Loucy (cell line): ENCODE measurements around the gene NRG2.

Experiments
- H2AFZ ChIP-seq: fragments of 200-600 bp; sonication (generic); 2 replicates; pipeline ENCODE4 v1.6.0; 2016; ENCODE audit warnings: antibody characterized with exemption, mild to moderate bottlenecking, low read length, moderate library complexity
- H3F3A ChIP-seq: fragments of 200-600 bp; 2 replicates; pipeline ENCODE4 v1.6.0; 2016; ENCODE audit warnings: antibody characterized with exemption, low read depth, mild to moderate bottlenecking
- H3K27me3 ChIP-seq: fragments of 200-600 bp; sonication (generic); 2 replicates; pipeline ENCODE4 v1.6.1; 2014; ENCODE audit warnings: low read length, mild to moderate bottlenecking; ENCODE audit not compliant: insufficient read depth, poor library complexity, severe bottlenecking
- H3K36me3 ChIP-seq: fragments of 200-600 bp; sonication (generic); 2 replicates; pipeline ENCODE4 v1.6.1; 2016; ENCODE audit warnings: low read length; ENCODE audit not compliant: insufficient read depth
- H3K4me1 ChIP-seq: fragments of 200-600 bp; sonication (generic); 2 replicates; pipeline ENCODE4 v1.5.1; 2014; ENCODE audit warnings: low read length, mild to moderate bottlenecking; ENCODE audit not compliant: insufficient read depth, poor library complexity, severe bottlenecking
- H3K4me2 ChIP-seq: fragments of 200-600 bp; sonication (generic); 2 replicates; pipeline ENCODE4 v1.6.0; 2014; ENCODE audit warnings: antibody characterized with exemption, low read length, low read depth, mild to moderate bottlenecking; ENCODE audit not compliant: poor library complexity, severe bottlenecking
- H3K4me3 ChIP-seq: fragments of 200-600 bp; sonication (generic); 2 replicates; pipeline ENCODE4 v1.5.1; 2014; ENCODE audit warnings: low read length, mild to moderate bottlenecking, mixed read lengths; ENCODE audit not compliant: poor library complexity, severe bottlenecking
- H3K79me2 ChIP-seq: fragments of 200-600 bp; sonication (generic); 2 replicates; pipeline ENCODE4 v1.6.1; 2014; ENCODE audit warnings: low read length; ENCODE audit not compliant: insufficient read depth
- H3K9ac ChIP-seq: fragments of 200-600 bp; sonication (generic); 2 replicates; pipeline ENCODE4 v1.6.0; 2014; ENCODE audit warnings: mild to moderate bottlenecking, low read depth, low read length, moderate library complexity; ENCODE audit not compliant: poor library complexity, severe bottlenecking
- H3K9me2 ChIP-seq: fragments of 200-600 bp; sonication (generic); replicated peaks from 2 replicates; pipeline ENCODE4 v1.6.1; 2016; ENCODE audit warnings: low read depth, low read length, mixed read lengths
- H3K9me3 ChIP-seq: fragments of 200-600 bp; sonication (generic); 2 replicates; pipeline ENCODE4 v1.6.1; 2014; ENCODE audit warnings: mild to moderate bottlenecking, antibody characterized with exemption, low read length, low read depth; ENCODE audit not compliant: insufficient read depth
- H4K20me1 ChIP-seq: fragments of 200-600 bp; sonication (generic); 2 replicates; pipeline ENCODE4 v1.6.0; 2014; ENCODE audit warnings: antibody characterized with exemption, low read length, mild to moderate bottlenecking; ENCODE audit not compliant: insufficient read depth, poor library complexity, severe bottlenecking
- EZH2phosphoT487 ChIP-seq: fragments of 200-600 bp; IDR thresholded peaks from 2 replicates; pipeline ENCODE4 v1.6.1; 2018; ENCODE audit warnings: antibody characterized with exemption, mild to moderate bottlenecking, moderate library complexity, borderline replicate concordance
- TF ChIP-seq, protein P1 (sequence below): fragments of 200-600 bp; sonication (generic); conservative IDR thresholded peaks from 2 replicates; pipeline ENCODE4 v1.5.1; 2014; ENCODE audit warnings: mild to moderate bottlenecking, antibody characterized with exemption, low read length

The NRG2 gene

DNA sequence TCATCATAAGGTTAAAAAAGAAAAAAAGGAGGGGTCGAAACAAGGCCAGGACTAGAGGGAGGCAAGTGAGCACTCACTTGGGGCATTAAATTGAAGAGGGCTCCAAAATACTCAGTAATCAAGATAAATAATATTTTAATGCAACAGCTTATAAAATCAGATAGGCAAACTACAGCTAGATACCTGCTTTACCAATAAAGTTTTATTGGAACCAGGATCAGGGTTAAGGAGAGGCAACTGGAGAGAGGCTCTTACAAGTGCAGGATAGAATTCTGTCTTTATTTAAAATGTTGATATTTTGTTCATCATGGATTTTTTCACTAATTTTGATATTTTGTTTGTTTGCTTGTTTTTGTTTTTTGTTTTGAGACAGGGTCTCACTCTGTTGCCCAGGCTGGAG lies 40.6 kb upstream of the NRG2 start:
- H3K9me2 ChIP-seq, result no peaks in the 10 kb centered on the region

DNA sequence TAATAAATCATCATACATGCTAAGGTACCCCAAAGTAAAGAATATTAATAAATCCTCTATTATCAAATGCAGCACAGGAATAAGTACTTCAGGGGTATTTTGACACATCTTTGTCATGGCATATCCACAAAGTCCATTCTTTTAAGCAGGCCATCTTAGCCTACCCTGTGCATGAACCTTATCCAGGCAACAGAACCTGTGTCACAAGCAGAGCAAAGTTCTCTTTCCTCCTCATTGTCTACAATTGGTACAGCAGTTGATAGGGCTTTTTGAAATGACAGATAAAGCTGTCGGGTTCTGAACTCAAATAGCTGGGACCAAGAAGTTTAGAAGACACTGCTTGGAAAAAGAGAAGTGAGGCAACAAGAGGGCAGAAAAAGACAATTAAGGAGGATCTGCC lies 40.0 kb upstream of the NRG2 start:
- no peak for TF ChIP-seq EZH2phosphoT487
- TF ChIP-seq, protein P1, sequence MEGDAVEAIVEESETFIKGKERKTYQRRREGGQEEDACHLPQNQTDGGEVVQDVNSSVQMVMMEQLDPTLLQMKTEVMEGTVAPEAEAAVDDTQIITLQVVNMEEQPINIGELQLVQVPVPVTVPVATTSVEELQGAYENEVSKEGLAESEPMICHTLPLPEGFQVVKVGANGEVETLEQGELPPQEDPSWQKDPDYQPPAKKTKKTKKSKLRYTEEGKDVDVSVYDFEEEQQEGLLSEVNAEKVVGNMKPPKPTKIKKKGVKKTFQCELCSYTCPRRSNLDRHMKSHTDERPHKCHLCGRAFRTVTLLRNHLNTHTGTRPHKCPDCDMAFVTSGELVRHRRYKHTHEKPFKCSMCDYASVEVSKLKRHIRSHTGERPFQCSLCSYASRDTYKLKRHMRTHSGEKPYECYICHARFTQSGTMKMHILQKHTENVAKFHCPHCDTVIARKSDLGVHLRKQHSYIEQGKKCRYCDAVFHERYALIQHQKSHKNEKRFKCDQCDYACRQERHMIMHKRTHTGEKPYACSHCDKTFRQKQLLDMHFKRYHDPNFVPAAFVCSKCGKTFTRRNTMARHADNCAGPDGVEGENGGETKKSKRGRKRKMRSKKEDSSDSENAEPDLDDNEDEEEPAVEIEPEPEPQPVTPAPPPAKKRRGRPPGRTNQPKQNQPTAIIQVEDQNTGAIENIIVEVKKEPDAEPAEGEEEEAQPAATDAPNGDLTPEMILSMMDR, result no peak
- Histone ChIP-seq H2AFZ (no peak overlapping the region), H3K79me2 (no peaks in the 10 kb centered on the region), H3K4me1 (no peaks in the 10 kb centered on the region), H3F3A (no peaks in the 10 kb centered on the region), H4K20me1 (no peaks in the 10 kb centered on the region), H3K9me3 (no peaks in the 10 kb centered on the region), H3K36me3 (no peaks in the 10 kb centered on the region), H3K9ac (no peak overlapping the region), H3K4me3 (no peak overlapping the region), H3K4me2 (no peak overlapping the region), H3K27me3 (peaks cover 6% of the 10 kb centered on the region), H3K9me2 (no peaks in the 10 kb centered on the region)

More for the DNA sequence above, 40.6 kb upstream of the NRG2 start:
- H3K36me3 ChIP-seq, result no peaks in the 10 kb centered on the region
- H2AFZ ChIP-seq, result no peak overlapping the region
- H3K9me3 ChIP-seq, result no peaks in the 10 kb centered on the region
- no peak overlapping the region for H3K4me2 ChIP-seq
- H3K9ac ChIP-seq, result no peak overlapping the region
- H3F3A ChIP-seq, result no peaks in the 10 kb centered on the region
- H4K20me1 ChIP-seq, result no peaks in the 10 kb centered on the region
- H3K79me2 ChIP-seq, result no peaks in the 10 kb centered on the region
- TF ChIP-seq, protein P1, result no peak
- TF ChIP-seq EZH2phosphoT487, result no peak
- no peak overlapping the region for H3K4me3 ChIP-seq
- H3K4me1 ChIP-seq, result no peaks in the 10 kb centered on the region
- peaks cover 6% of the 10 kb centered on the region for H3K27me3 ChIP-seq

DNA sequence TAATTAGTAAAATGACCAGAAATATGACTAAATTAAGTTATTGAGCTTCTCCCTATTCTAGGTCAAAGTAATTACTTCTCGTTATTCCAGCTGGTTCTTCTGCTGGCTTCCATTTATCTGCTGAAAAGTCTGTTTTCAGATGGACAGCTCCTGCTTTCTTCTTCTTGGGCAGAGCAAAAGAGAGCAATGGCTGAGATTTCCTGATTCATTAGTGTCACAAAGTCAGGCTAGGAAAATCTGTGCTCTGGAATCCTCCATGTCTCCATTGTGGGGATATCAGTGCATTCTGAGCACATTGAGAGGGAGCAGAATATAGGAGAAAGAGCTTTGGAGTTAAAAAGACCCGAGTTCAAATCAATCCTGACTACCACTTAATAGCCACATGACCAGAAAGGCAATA lies 33.7 kb upstream of the NRG2 start:
- H3K4me2 ChIP-seq, result no peak overlapping the region
- H3K9ac ChIP-seq, result no peak overlapping the region
- no peak overlapping the region for H3K4me3 ChIP-seq
- no peak overlapping the region for H2AFZ ChIP-seq
- no peaks in the 10 kb centered on the region for H3K9me3 ChIP-seq
- H4K20me1 ChIP-seq, result no peaks in the 10 kb centered on the region
- no peaks in the 10 kb centered on the region for H3K36me3 ChIP-seq
- H3K9me2 ChIP-seq, result no peaks in the 10 kb centered on the region
- H3K27me3 ChIP-seq, result no peaks in the 10 kb centered on the region
- H3K79me2 ChIP-seq, result no peaks in the 10 kb centered on the region
- no peaks in the 10 kb centered on the region for H3K4me1 ChIP-seq
- no peaks in the 10 kb centered on the region for H3F3A ChIP-seq
- TF ChIP-seq EZH2phosphoT487, result no peak
- TF ChIP-seq, protein P1, result no peak
